Measurements from ENCODE around the gene TMEM52.

TMEM52 gene

GRCh38 chr1:1940123-1940425 is 21.0 kb upstream of the TMEM52 start:
- no peak for ATAC-seq
- TF ChIP-seq TCF4 (CRISPR knock-in tag; IDR thresholded peaks at IDR 0.05; ENCODE audit: borderline replicate concordance) (no peak), CSRNP3 (CRISPR knock-in tag; IDR thresholded peaks at IDR 0.05) (no peak), ZFP3 (CRISPR knock-in tag; IDR thresholded peaks at IDR 0.05) (no peak), ZNF70 (CRISPR knock-in tag; IDR thresholded peaks at IDR 0.05) (no peak), ZNF565 (CRISPR knock-in tag; conservative IDR thresholded peaks at IDR 0.05; ENCODE audit: low read depth) (no peak), OSR1 (CRISPR knock-in tag; IDR thresholded peaks at IDR 0.05) (no peak)

- ATAC-seq: no peak
- TF ChIP-seq ZNF70 (CRISPR knock-in tag; IDR thresholded peaks at IDR 0.05): no peak
- no peak for TF ChIP-seq RARB (CRISPR knock-in tag; IDR thresholded peaks at IDR 0.05)
- TF ChIP-seq POU6F1 (CRISPR knock-in tag; IDR thresholded peaks at IDR 0.05; ENCODE audit: borderline replicate concordance, low read depth): no peak
- no peak for TF ChIP-seq GLIS3 (CRISPR knock-in tag; IDR thresholded peaks at IDR 0.05)
- no peak for TF ChIP-seq CSRNP3 (CRISPR knock-in tag; IDR thresholded peaks at IDR 0.05)
- no peak for TF ChIP-seq ESRRG (CRISPR knock-in tag; IDR thresholded peaks at IDR 0.05)
- TF ChIP-seq BACH2 (CRISPR knock-in tag; IDR thresholded peaks at IDR 0.05; ENCODE audit: borderline replicate concordance): no peak
- no peak for TF ChIP-seq ZFP3 (CRISPR knock-in tag; IDR thresholded peaks at IDR 0.05)
Measured at GRCh38 chr1:1939296-1940122, 20.4 kb upstream of the TMEM52 start.

GRCh38 chr1:1938613-1939295 is 19.7 kb upstream of the TMEM52 start:
- no peak for TF ChIP-seq PATZ1 (CRISPR knock-in tag; IDR thresholded peaks at IDR 0.05; ENCODE audit: borderline replicate concordance)
- no peak for TF ChIP-seq ZNF565 (CRISPR knock-in tag; conservative IDR thresholded peaks at IDR 0.05; ENCODE audit: low read depth)
- no peak for ATAC-seq

- no peak for ATAC-seq
- TF ChIP-seq POU6F1 (CRISPR knock-in tag; IDR thresholded peaks at IDR 0.05; ENCODE audit: borderline replicate concordance, low read depth) (no peak), PATZ1 (CRISPR knock-in tag; IDR thresholded peaks at IDR 0.05; ENCODE audit: borderline replicate concordance) (no peak), ISL1 (CRISPR knock-in tag; IDR thresholded peaks at IDR 0.05) (no peak), PPARA (CRISPR knock-in tag; IDR thresholded peaks at IDR 0.05; ENCODE audit: borderline replicate concordance) (no peak)
Measured at GRCh38 chr1:1938276-1938573, 19.1 kb upstream of the TMEM52 start.

All from SK-N-SH treated with all-trans-retinoic acid at 6 μM for 48 hours (cell line).